ENCODE data around the gene CACNA1G.

CACNA1G gene

DNA sequence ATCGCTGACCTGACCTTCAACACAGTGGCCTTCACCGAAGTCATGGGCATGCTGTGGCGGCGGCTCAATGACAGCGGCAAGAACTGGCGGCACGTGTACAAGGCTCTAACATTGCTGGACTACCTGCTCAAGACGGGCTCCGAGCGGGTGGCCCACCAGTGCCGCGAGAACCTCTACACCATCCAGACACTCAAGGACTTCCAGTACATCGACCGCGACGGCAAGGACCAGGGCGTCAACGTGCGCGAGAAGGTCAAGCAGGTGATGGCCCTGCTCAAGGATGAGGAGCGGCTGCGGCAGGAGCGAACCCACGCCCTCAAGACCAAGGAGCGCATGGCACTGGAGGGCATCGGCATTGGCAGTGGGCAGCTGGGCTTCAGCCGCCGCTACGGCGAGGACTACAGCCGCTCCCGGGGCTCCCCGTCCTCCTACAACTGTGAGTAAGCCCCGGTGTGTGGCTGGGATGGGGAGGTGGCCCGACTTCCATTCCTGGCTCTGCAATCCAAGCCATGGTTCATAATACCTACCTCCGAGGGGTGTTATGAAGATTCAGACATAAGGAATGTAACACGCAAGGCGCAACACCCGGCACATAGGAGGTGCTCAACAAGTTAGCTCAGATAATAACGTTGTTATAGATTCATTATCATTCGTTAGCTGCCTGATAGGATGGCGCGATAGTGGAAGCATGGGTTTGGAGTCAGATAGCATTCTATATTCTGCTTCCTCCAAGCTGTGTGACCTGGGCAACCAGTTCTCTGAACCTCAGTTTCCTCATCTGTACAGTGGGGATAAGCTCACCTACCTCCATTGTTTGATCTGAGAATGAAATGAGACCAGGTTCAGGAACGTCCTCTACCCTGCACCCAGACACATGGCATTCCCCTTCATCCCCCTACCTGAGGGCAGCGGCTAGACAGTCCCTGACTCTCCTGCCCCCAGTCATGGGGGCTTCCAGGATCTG lies 23.6 kb upstream of the CACNA1G start:
- H3K4me3 ChIP-seq (replicated peaks; ENCODE audit: low read depth, low read length) = no peak overlapping the region
- no peak for DNase-seq (ENCODE audit: extremely low read depth, low read depth)
- no peak for TF ChIP-seq CTCF (IDR thresholded peaks at IDR 0.05; ENCODE audit: low read depth, low read length, missing control alignments)

DNA sequence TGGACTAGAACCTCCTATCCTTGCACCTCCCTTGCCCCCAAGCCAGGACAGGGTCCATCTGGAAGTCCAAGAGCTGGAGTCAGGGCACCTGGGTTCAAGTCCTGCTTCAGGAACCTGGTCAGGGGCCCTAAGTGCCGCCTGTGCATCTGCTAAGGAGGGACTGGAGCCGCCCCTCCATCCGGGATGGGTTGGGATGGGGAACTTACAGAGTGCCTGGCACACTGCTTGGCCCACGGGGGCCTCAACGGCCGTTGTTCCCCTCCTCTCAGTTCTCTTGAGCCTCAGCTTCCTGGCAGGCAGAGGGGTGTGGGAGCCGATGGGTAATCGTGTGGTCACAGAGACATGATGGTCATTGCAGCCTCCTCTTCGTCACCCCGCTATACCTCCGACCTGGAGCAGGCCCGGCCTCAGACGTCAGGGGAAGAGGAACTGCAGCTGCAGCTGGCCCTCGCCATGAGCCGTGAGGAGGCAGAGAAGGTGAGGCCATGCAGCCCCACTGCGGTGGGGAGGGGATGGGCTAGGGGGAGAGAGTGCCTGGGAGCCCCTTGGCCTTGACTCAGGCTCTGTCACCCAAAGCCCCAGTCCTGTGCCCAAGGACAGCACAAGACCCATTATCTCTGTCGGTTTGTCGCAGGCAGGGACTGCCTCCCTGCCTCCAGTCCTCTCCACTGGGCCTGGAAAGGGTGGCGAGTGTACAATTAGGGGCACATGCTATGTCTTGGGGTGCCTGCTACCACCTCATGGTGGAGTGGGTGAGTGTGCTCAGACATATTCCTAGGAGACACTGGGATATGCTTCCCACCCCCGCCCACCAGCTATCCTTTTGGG lies 22.6 kb upstream of the CACNA1G start:
- no peak overlapping the region for H3K4me3 ChIP-seq (replicated peaks; ENCODE audit: low read depth, low read length)
- DNase-seq (ENCODE audit: extremely low read depth, low read depth) = no peak
- no peak for TF ChIP-seq CTCF (IDR thresholded peaks at IDR 0.05; ENCODE audit: low read depth, low read length, missing control alignments)

GRCh38 chr17:50538549-50539410 lies 21.7 kb upstream of the CACNA1G start:
- no peak for DNase-seq (ENCODE audit: extremely low read depth, low read depth)
- no peak for TF ChIP-seq CTCF (IDR thresholded peaks at IDR 0.05; ENCODE audit: low read depth, low read length, missing control alignments)
- no peak overlapping the region for H3K4me3 ChIP-seq (replicated peaks; ENCODE audit: low read depth, low read length)

DNA sequence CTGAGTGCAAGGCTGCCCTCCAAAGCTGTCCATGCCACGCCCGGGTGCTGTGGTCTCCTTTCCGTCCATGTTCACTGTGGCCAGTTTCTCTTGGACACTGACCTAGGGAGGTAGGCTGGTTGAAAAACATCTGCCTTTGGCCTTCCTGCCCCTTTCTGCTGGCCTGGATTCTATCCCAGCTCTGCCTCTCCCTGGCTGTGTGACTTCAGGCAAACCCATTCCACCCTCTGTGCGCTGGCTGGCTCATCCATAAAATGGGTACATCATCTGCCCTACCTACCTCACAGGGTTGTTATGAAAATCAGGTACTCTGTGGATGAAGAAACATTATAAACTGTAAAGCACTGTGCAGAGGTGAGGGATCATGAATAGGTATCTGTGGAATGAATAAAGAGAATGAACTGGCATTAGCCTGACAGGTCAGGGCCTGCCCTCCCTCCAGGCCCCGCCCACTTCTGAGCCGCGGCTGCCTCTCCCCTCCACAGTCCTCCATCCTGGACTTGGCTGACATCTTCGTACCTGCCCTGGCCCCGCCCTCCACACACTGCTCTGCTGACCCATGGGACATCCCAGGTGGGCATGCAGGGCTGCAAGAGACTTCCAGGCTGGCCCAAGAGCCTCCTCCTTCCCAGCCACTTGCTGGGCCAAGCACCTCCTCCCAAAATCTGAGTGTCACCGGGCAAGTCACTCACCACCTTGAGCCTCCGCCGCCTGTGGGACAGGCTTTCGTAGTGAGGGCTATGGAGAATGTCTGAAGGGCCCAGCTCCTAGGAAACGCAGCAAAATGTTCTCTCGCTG lies 20.6 kb upstream of the CACNA1G start:
- no peak overlapping the region for H3K4me3 ChIP-seq (replicated peaks; ENCODE audit: low read depth, low read length)
- no peak for TF ChIP-seq CTCF (IDR thresholded peaks at IDR 0.05; ENCODE audit: low read depth, low read length, missing control alignments)
- no peak for DNase-seq (ENCODE audit: extremely low read depth, low read depth)

GRCh38 chr17:50540560-50541401 lies 19.7 kb upstream of the CACNA1G start:
- TF ChIP-seq CTCF (IDR thresholded peaks at IDR 0.05; ENCODE audit: low read depth, low read length, missing control alignments) = no peak
- H3K4me3 ChIP-seq (replicated peaks; ENCODE audit: low read depth, low read length) = no peak overlapping the region

More at GRCh38 chr17:50540560-50541401, 19.7 kb upstream of the CACNA1G start:
- DNase-seq (ENCODE audit: extremely low read depth, low read depth) = no peak
